Measurements from ENCODE around the gene VAPA. TPM values are rescaled to one million over a fixed set of nuclear protein-coding genes. Genes with fewer than 3 reads are reported as not detected.

Gene VAPA
- total RNA-seq, 4 donors from 2014 or later: 208 to 233 (median 221) TPM

DNA sequence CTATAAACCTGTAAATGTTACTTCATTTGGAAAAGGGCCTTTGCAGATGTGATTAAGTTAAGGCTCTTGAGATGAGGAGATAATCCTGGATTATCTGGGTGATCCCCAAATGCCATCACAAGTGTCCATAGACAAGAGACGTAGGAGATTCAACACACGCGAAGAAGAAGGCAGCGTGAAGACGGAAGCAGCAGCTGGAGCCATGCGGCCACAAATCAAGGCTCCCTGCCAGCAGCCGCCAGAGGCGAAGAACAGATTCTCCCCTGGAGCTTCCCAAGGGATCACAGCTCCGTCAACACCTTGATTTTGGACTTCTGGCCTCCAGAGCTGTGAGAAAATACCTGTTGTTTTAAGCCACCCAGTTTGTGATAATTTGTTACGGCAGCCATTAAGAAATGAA lies 11.0 kb upstream of the VAPA start:
- H3K36me3 ChIP-seq: no peaks in the 10 kb centered on the region
- WGBS, 2 donors: 75 to 87% methylated on average over 10 of the region's 10 CpGs
- no peak overlapping the region for H3K4me3 ChIP-seq
- TF ChIP-seq POLR2A (IDR thresholded peaks at IDR 0.05) (no peak), EP300 (IDR thresholded peaks at IDR 0.05) (no peak)
- TF ChIP-seq, protein P1, sequence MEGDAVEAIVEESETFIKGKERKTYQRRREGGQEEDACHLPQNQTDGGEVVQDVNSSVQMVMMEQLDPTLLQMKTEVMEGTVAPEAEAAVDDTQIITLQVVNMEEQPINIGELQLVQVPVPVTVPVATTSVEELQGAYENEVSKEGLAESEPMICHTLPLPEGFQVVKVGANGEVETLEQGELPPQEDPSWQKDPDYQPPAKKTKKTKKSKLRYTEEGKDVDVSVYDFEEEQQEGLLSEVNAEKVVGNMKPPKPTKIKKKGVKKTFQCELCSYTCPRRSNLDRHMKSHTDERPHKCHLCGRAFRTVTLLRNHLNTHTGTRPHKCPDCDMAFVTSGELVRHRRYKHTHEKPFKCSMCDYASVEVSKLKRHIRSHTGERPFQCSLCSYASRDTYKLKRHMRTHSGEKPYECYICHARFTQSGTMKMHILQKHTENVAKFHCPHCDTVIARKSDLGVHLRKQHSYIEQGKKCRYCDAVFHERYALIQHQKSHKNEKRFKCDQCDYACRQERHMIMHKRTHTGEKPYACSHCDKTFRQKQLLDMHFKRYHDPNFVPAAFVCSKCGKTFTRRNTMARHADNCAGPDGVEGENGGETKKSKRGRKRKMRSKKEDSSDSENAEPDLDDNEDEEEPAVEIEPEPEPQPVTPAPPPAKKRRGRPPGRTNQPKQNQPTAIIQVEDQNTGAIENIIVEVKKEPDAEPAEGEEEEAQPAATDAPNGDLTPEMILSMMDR (IDR thresholded peaks at IDR 0.05): no peak
- H3K27ac ChIP-seq: no peak overlapping the region
- no peaks in the 10 kb centered on the region for H3K27me3 ChIP-seq
- DNase-seq (ENCODE audit: low spot score in 2 of 2): no peak
- H3K9me3 ChIP-seq: no peaks in the 10 kb centered on the region
- H3K4me1 ChIP-seq: no peaks in the 10 kb centered on the region

DNA sequence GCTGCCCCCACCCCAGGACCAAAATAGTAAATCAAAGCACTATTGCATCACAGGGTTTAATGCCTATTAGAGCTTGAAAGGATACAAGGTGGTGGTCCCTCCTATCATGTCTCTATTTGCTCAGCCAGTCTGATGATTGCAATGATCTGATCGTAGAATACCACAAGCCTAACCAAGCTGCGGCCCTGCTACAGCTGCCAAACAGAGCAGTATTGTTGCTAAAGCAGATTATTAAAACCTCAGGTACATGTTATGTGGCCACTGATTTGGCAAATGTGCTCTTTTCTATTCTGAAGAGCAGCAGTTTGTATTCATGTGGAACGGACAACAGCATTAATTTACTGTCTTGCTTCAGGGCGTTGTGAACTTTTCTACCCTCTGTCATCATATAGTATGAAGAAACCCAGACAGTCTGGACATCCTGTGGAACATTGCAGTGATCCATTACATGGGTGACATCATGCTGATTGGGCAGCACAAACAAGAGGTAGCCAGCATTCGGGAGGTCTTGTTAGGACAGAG lies 8.4 kb upstream of the VAPA start:
- WGBS, 2 donors: 67 to 68% methylated on average over 5 of the region's 5 CpGs

GRCh38 chr18:9906481-9906880 lies 7.3 kb upstream of the VAPA start:
- Histone ChIP-seq H3K27me3 (no peaks in the 10 kb centered on the region), H3K4me1 (no peaks in the 10 kb centered on the region), H3K36me3 (no peaks in the 10 kb centered on the region), H3K9me3 (no peaks in the 10 kb centered on the region), H3K27ac (no peak overlapping the region), H3K4me3 (no peak overlapping the region)
- 74 to 79% methylated on average over 3 of the region's 3 CpGs for WGBS, 2 donors
- no peak for TF ChIP-seq EP300 (IDR thresholded peaks at IDR 0.05)
- TF ChIP-seq POLR2A (IDR thresholded peaks at IDR 0.05): no peak
- TF ChIP-seq, protein P1 (IDR thresholded peaks at IDR 0.05): no peak
- DNase-seq (ENCODE audit: low spot score in 2 of 2): no peak

More for the DNA sequence above, 8.4 kb upstream of the VAPA start:
- Histone ChIP-seq H3K9me3 (no peaks in the 10 kb centered on the region), H3K36me3 (no peaks in the 10 kb centered on the region), H3K4me3 (no peak overlapping the region), H3K27me3 (no peaks in the 10 kb centered on the region), H3K4me1 (no peaks in the 10 kb centered on the region), H3K27ac (no peak overlapping the region)
- TF ChIP-seq POLR2A (IDR thresholded peaks at IDR 0.05) (no peak), EP300 (IDR thresholded peaks at IDR 0.05) (no peak)
- TF ChIP-seq, protein P1 (IDR thresholded peaks at IDR 0.05): no peak
- no peak for DNase-seq (ENCODE audit: low spot score in 2 of 2)

DNA sequence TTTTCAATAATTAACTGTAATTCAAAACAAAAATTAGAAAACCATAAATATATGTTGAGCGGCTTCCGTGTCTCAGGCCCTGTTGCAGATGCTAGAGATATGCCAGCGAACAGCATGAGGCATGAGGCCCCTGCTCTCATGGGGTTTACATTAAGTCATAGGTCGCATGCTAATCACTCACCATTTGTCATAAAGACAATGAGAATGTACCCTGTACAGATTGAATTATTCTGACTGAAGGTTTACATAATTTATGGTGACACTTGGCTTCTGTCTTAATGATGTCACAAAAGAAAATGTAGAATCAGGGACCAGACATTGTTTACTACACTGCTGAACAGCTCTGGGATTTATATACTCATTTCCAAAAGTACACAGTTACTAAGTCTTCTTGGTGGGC lies 5.9 kb upstream of the VAPA start:
- 95 to 96% methylated on average over 4 of the region's 4 CpGs for WGBS, 2 donors
- no peaks in the 10 kb centered on the region for H3K9me3 ChIP-seq

DNA sequence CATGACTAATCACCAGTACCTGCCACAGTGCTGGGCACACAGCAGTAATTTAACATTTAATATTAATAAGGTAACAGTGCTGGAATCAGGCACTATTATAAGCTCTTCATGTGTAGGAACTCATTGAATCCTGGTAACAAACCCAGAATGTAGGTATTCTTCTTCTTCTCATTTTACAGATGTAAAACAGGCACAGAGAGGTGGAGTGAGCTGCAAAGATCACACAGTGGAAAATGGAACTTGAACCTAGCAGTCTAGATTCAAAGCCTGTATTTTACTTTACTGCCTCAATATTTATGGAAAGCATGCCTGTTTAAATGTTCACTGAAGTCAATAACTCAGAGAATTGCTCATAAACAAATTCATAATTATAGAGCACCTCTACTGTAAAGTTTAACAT lies 3.7 kb upstream of the VAPA start:
- Histone ChIP-seq H3K4me1 (peaks cover 0 to 7% (median 2%) of the 10 kb centered on the region in 4 donors), H3K27me3 (no peaks in the 10 kb centered on the region), H3K4me3 (no peak overlapping the region), H3K9me3 (no peaks in the 10 kb centered on the region), H3K36me3 (no peaks in the 10 kb centered on the region), H3K27ac (no peak overlapping the region)
- TF ChIP-seq POLR2A (IDR thresholded peaks at IDR 0.05) (no peak), EP300 (IDR thresholded peaks at IDR 0.05) (no peak)
- TF ChIP-seq, protein P1 (IDR thresholded peaks at IDR 0.05): no peak
- no peak for DNase-seq (ENCODE audit: low spot score in 2 of 2)

More for the DNA sequence above, 5.9 kb upstream of the VAPA start:
- TF ChIP-seq, protein P1 (IDR thresholded peaks at IDR 0.05): no peak
- TF ChIP-seq EP300 (IDR thresholded peaks at IDR 0.05): no peak
- no peak for TF ChIP-seq POLR2A (IDR thresholded peaks at IDR 0.05)
- Histone ChIP-seq H3K27ac (no peak overlapping the region), H3K4me1 (peaks cover 0 to 3% (median under 1%) of the 10 kb centered on the region in 4 donors), H3K36me3 (no peaks in the 10 kb centered on the region), H3K4me3 (no peak overlapping the region), H3K27me3 (no peaks in the 10 kb centered on the region)
- no peak for DNase-seq (ENCODE audit: low spot score in 2 of 2)
